Measurements from ENCODE around the gene AVEN. TPM values are rescaled to one million over a fixed set of nuclear protein-coding genes. Genes with fewer than 3 reads are reported as not detected.

Gene AVEN
- polyA plus RNA-seq, 1 of the 3 experiments (the other 2 are of a cell fraction): 7.5 TPM

GRCh38 chr15:34031987-34032760 lies 6.8 kb downstream of the AVEN start:
- no peaks in the 10 kb centered on the region for H3K4me1 ChIP-seq (ENCODE audit: control insufficient read depth in 1 of 2, insufficient read depth in 2 of 2, low read depth in 1 of 2, low read length in 1 of 2)
- H3F3A ChIP-seq (replicated peaks; ENCODE audit: insufficient read depth): peaks cover 3% of the 10 kb centered on the region
- H3K79me2 ChIP-seq (ENCODE audit: insufficient read depth): peaks cover 39% of the 10 kb centered on the region
- no peaks in the 10 kb centered on the region for H3K36me3 ChIP-seq (replicated peaks in 1 of 2; ENCODE audit: control insufficient read depth in 1 of 2, insufficient read depth in 2 of 2, low read length in 1 of 2)
- no peaks in the 10 kb centered on the region for H3K27me3 ChIP-seq (ENCODE audit: insufficient read depth)
- no peak overlapping the region for H3K4me3 ChIP-seq (ENCODE audit: low read depth in 2 of 2, low read length in 1 of 2)
- no peak for TF ChIP-seq SMC3 (IDR thresholded peaks at IDR 0.05; ENCODE audit: low read depth, low read length)
- no peak for TF ChIP-seq MAX (IDR thresholded peaks at IDR 0.05; ENCODE audit: low read depth)
- TF ChIP-seq FOSL2 (IDR thresholded peaks at IDR 0.05; ENCODE audit: borderline replicate concordance, low read depth): no peak
- no peak for TF ChIP-seq TAF1 (IDR thresholded peaks at IDR 0.05; ENCODE audit: borderline replicate concordance, low read depth, low read length)
- TF ChIP-seq TEAD4 (IDR thresholded peaks at IDR 0.05; ENCODE audit: borderline replicate concordance, insufficient read depth): no peak
- no peak for TF ChIP-seq FOXM1 (IDR thresholded peaks at IDR 0.05; ENCODE audit: low read depth)
- no peak for TF ChIP-seq REST (IDR thresholded peaks at IDR 0.05; ENCODE audit: low read depth, low read length)
- no peak for TF ChIP-seq SIN3A (IDR thresholded peaks at IDR 0.05; ENCODE audit: borderline replicate concordance, low read depth, low read length)
- TF ChIP-seq NFIC (IDR thresholded peaks at IDR 0.05; ENCODE audit: borderline replicate concordance): no peak
- TF ChIP-seq GATA2 (CRISPR knock-in tag; IDR thresholded peaks at IDR 0.05): no peak
- TF ChIP-seq EP300 (IDR thresholded peaks at IDR 0.05; ENCODE audit: borderline replicate concordance in 1 of 2, low read depth in 1 of 2, low read length in 1 of 2): no peak
- no peak for TF ChIP-seq POLR2AphosphoS5 (IDR thresholded peaks at IDR 0.05; ENCODE audit: low read depth, low read length)
- TF ChIP-seq YY1 (IDR thresholded peaks at IDR 0.05; ENCODE audit: low read depth): no peak
- TF ChIP-seq IRF3 (IDR thresholded peaks at IDR 0.05; ENCODE audit: low read depth, low read length): no peak
- TF ChIP-seq ELF1 (IDR thresholded peaks at IDR 0.05): no peak
- TF ChIP-seq MXI1 (IDR thresholded peaks at IDR 0.05; ENCODE audit: low read depth, low read length): no peak
- no peak for TF ChIP-seq USF2 (IDR thresholded peaks at IDR 0.05; ENCODE audit: borderline replicate concordance, low read depth, low read length)
- TF ChIP-seq RCOR1 (IDR thresholded peaks at IDR 0.05; ENCODE audit: low read length): no peak
- no peak for TF ChIP-seq MEF2A (IDR thresholded peaks at IDR 0.05; ENCODE audit: borderline replicate concordance, low read depth)
- TF ChIP-seq RAD21 (IDR thresholded peaks at IDR 0.05; ENCODE audit: low read length): no peak
- no peak for DNase-seq
- no peak overlapping the region for H3K9ac ChIP-seq
- no peaks in the 10 kb centered on the region for H3K9me3 ChIP-seq
- no peaks in the 10 kb centered on the region for H4K20me1 ChIP-seq (ENCODE audit: insufficient read depth)
- no peak overlapping the region for H2AFZ ChIP-seq (ENCODE audit: low read depth)
- no peak overlapping the region for H3K4me2 ChIP-seq
- 84% methylated on average over 10 of the region's 10 CpGs for WGBS (ENCODE audit: low lambda C conversion rate)
- POLR2A ChIA-PET: no interaction called here
- no peaks in the 10 kb centered on the region for H3K9me2 ChIP-seq
- CTCF ChIA-PET: interaction anchor here (1.4 kb wide), 1 partner anchor 9 kb away, joined by 3 read pairs; no protein-coding TSS in a partner anchor
- no peak overlapping the region for H3K27ac ChIP-seq (ENCODE audit: low read depth in 2 of 2, low read length in 1 of 2)
